ENCODE data around the gene KDM5D.

Gene KDM5D

DNA sequence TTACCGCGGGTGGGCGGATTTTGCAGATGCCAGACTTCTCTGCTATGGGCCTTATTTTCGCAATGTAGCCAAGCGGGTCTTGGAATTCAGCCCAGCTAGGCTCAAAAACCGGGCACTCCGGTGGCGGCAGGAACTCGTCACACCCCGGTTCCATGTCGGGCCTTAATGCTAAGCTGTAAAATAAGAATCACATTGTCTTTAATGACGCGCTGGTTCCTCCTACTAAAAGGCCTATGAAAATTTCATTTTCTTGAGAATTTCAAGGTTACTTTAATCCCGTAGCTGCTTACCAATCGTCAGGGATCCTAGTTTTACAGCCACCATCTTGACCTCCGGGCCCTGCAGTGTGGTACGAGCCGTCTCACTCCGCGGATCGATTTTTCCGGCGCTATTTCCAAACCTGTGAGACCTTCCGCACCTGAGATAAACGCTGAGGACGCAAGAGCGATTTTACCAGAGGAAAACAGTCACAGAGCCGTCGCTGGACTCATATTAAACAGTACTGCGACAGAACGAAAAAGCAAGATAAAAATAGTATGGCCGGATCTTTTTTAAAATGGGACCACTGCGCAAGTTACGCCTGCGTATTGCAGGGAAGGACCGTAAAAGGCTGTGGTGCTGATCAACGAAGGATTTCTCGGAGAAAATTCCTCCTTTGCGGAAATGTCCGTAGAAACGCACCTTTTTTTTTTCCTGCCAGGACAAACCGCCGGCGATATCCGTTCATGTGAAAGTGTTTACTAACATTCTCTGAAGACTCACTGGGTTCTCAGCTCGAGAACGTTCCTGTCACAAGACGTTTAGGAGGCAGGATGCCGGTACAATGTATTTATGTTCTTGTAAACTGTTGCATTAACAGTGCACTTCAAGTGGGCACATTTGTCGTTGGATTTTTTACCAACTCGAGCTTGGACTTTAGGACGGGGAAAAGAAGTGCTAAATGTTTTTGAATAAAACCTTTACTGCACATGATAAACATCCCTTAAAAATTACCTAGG, at the start of gene KDM5D:
Gene KDM5D (minus strand): TSS at position 346 of the 998 bp plus-strand sequence. CDS start 192 bp downstream, at position 154.
- peak in 1 of 2 donors; percentile 37 for DNase-seq (ENCODE audit: low read depth in 2 of 2)

DNA sequence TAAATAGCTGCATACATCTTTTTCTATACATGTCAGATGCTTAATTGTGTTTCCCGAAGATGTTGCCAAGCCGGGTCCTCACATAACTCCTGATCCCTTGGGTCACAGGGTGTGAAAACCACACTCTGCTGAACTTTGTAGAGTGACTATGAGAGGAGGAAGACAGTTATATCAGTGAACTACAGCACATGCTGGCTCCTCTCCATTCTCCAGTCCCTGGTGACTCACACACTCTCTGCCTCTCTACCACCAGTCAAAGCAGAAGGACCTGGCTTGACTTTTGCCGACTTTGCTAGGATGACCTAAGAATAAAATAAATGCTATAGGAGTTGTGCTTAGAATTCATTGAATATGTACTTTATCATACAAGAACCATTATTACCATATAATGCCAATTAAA, 23.8 kb upstream of the KDM5D start:
- DNase-seq (ENCODE audit: low read depth in 2 of 2): no peak

DNA sequence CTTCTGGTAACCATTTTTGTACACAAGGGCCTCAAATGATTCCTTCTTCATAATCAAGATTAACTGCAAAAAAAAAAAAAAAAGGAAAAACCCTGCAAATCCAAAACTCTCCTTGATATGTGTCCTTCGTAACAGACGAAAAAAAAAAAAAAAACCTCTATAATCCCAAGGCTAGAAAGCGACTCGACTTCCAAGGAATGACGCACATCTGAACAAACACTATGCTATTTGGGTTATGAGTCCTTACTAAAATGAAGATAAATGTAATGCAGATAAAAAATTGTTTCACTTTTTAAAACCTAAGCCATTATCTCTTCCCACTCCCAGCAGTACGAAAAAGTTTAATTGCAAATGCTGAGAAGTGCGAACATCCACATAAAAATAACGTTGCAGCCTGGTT, 1.2 kb downstream of the KDM5D start:
- DNase-seq (ENCODE audit: low read depth in 2 of 2): no peak

DNA sequence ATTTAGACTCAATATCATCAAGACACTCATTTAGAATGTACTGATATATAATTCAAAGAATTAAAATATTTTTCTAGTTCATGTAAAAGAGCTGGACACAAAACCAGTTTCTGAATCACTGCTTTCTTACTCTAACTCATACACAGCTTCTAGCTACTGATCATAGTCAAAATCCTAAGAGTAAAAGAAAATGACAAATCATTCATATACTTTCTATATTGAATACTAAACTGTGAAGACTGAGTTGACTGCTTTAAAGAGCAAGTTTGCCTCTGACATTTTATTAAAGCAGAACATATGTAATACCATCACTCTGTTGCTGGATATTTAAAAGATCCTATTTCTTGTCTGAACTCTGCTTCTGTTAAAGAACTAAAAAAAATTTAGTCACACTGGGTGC, 2.4 kb downstream of the KDM5D start:
- DNase-seq (ENCODE audit: low read depth in 2 of 2): no peak

DNA sequence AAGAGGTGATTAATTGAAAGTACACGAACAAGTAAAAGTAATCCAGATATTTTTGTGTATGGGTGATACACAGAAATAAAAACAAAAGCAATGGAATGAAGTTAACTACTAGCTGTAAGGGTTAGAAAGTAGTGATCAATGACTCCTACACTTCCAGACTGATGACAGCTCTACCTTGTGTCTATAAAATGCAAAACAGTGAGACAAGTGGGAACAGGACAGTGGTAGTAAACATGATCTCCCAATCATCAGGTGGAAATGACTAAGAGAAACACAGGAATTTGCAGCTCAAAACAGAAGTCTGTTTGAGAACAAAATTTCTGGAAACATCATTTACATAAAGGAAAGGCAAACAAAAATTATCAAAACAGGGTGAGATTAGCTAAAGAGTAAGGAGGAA, 10.1 kb downstream of the KDM5D start:
- DNase-seq (ENCODE audit: low read depth in 2 of 2): no peak

DNA sequence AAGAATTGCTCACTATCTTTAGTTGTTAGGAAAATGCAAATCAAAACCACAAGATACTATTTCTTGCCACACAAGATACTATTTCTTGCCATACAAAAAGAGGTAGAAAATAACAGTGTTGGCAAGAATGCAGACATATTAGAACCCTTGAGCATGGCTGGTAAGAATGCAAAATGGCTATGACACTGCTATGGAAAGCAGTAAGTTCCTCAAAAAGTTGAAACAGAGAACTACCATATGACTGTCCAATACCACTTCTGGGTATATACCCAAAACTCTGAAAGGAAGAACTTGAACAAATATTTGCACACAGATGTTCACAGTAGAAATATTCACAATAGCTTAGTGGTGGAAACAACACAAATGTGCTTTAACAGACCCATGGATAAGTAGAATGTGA, 26.6 kb downstream of the KDM5D start:
- no peak for DNase-seq (ENCODE audit: low read depth in 2 of 2)

DNA sequence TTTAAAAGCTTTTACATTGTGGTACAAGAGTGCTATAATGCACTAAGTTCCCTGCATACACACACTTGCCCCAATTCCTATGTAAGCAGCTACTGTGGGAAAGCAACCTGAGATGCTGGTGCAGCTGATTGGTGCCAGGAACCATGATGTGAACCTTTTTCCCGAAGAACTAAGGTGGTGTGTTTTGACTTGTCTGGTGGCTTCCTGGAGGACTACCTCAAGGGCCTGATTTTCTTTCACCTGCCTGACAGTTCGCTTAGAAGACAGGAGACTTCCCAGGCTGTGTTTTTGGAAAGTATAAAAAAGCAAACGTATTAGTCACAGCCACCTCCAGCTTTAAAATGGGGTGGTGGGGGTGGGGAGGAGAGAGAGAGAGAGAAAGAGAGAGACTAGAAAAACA, 27.4 kb downstream of the KDM5D start:
- no peak for DNase-seq (ENCODE audit: low read depth in 2 of 2)

DNA sequence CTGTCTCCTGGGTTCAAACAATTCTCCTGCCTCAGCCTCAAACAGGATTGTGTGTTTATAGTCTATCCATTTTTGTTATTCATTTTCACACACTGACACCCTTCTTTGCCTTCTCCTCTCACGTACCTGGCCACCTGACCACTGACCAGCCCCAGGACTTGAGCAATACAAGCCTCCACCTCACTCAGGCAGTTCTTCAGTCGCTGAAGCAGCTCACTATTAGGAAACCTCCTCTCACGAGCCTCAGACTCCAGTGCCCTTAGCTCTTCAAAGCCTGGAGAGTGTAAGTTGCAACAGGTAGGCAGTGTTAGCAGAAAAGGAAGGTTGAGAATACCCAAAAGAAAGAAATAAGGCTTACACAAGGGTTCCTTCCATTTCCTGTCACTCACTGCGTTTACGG, 29.3 kb downstream of the KDM5D start:
- no peak for DNase-seq (ENCODE audit: low read depth in 2 of 2)

DNA sequence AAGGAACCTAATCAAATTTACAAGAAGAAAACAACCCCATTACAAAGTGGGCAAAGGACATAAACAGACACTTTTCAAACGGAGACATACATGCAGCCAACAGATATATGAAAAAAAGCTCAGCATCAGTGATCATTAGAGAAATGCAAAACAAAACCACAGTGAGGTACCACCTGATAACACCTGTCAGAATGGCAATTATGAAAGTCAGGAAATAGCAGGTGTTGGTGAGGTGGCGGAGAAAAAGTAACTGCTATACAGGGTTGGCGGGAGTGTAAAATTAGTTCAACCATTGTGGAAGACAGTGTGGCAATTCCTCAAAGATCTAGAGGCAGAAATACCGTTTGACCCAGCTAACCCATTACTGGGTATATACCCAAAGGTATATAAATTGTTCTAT, 31.1 kb downstream of the KDM5D start:
- no peak for DNase-seq (ENCODE audit: low read depth in 2 of 2)

DNA sequence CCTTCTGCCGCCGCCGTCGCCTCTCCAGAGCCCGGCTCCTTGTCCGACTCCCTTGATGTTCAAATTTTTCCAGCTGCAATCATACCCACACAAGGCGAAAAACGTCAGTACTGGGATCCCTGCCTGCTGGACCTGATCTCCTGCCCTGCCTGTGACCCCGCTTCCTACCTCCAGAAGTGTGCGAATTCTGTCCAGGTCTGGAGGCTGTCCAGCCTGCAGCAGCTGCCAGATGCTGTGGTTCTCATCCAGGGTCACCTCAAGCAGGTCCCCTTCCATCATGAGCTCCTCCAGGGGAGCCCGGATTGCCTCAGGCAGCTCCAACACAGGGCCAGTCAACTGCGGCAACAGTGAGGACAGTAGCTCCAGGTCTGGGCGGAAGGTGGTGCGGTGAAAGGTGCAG, 38.3 kb downstream of the KDM5D start:
- no peak for DNase-seq (ENCODE audit: low read depth in 2 of 2)

DNA sequence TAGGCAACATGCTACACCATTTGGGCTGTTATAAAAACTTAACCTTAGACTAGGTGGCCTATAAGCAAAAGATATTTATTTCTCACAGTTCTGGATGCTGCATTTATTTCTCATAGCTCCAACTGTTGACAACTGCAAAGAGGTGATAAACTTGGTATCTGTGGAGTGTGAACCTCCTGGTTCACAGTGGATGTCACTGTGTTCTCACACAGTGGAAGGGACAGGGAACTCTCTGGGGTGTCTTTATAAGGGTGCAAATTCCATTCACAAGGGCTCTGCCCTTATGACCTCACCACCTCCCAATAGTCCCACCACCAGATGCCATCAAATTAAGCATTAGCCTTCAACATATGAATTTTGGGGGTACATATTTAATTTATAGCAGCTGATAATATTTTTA, 46.0 kb downstream of the KDM5D start:
- no peak for DNase-seq (ENCODE audit: low read depth in 2 of 2)

DNA sequence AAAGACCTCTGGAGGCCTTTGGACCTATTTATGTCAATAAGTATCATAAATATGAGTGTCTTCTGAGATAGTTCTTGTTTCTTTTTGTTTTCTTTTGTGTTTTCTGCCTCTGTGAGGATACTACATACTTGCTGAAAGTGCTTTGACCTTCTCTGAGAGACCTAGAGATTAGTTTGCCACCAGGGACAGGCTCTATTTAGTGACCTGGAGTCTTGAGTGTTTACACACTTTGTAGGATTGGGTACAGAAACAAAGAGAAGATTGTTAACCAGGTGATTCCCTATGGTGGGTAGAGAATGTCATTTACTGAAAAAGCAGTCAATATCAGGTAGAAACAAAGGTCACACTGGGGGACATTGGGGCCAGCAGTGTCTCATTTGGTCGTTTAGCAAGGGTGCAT, 63.7 kb downstream of the KDM5D start:
- DNase-seq (ENCODE audit: low read depth in 2 of 2): no peak

Measured in stimulated activated CD8-positive, alpha-beta memory T cell treated with anti-CD3 and anti-CD28 coated beads, Interleukin-15, amount 100 ng/mL, for 48 hours (primary cell).